AG04449 (cell line): Measurements from ENCODE around the gene HOXC11.

Experiments
- CTCF ChIA-PET: fragments of 350-600 bp; formaldehyde crosslinking; extraction: SDS; loops from one replicate; lab custom pipeline; 2021; ENCODE audit warnings: antibody characterized with exemption; lab: Yijun Ruan, JAX
- POLR2A ChIA-PET: fragments of 400-600, 350-600 bp; formaldehyde crosslinking; extraction: SDS; loops from one replicate; lab custom pipeline; 2020; ENCODE audit warnings: antibody characterized with exemption, inconsistent platforms; lab: Yijun Ruan, JAX
- DNase-seq: peaks from one replicate; pipeline ENCODE4 v3.0.0-alpha.2; 2010; ENCODE audit warnings: low read depth, low spot score
- H3K4me3 ChIP-seq: 2 replicates; pipeline ENCODE4 v1.5.1; 2011; ENCODE audit warnings: low read depth, mild to moderate bottlenecking, control low read depth, low read length
- CTCF ChIP-seq: IDR thresholded peaks from one replicate; pipeline ENCODE4 v1.5.1; 2011; ENCODE audit warnings: mild to moderate bottlenecking, moderate library complexity, low read length, control low read depth, inconsistent platforms; ENCODE audit not compliant: insufficient read depth; ENCODE audit errors: missing control alignments

The HOXC11 gene

GRCh38 chr12:53955776-53956250, 17.1 kb upstream of the HOXC11 start:
- CTCF ChIA-PET, result no interaction called here
- TF ChIP-seq CTCF, result no peak
- POLR2A ChIA-PET, result no interaction called here
- H3K4me3 ChIP-seq, result no peak overlapping the region
- DNase-seq, result no peak

GRCh38 chr12:53956251-53956887, 16.6 kb upstream of the HOXC11 start:
- no peak overlapping the region for H3K4me3 ChIP-seq
- DNase-seq, result no peak
- ChIA-PET POLR2A (no interaction called here), CTCF (no interaction called here)
- TF ChIP-seq CTCF, result no peak

- H3K4me3 ChIP-seq, result no peak overlapping the region
- no peak for DNase-seq
- ChIA-PET POLR2A (no interaction called here), CTCF (no interaction called here)
- TF ChIP-seq CTCF, result no peak
Measured at GRCh38 chr12:53956914-53957536, 15.9 kb upstream of the HOXC11 start.

- CTCF ChIA-PET, result interaction anchor here (1.2 kb wide), 1 partner anchor 250 kb away, joined by 3 read pairs; no protein-coding TSS in a partner anchor
- POLR2A ChIA-PET, result no interaction called here
Measured at GRCh38 chr12:53958128-53958527, 14.8 kb upstream of the HOXC11 start.

GRCh38 chr12:53959314-53959713, 13.6 kb upstream of the HOXC11 start:
- TF ChIP-seq CTCF, result no peak
- ChIA-PET POLR2A (no interaction called here), CTCF (interaction anchor here (0.9 to 1.4 kb wide), 4 partner anchors 17 to 242 kb away, joined by 3 to 4 read pairs (median 4); no protein-coding TSS in a partner anchor)
- no peak for DNase-seq
- H3K4me3 ChIP-seq, result no peak overlapping the region

More at GRCh38 chr12:53958128-53958527, 14.8 kb upstream of the HOXC11 start:
- no peak for DNase-seq
- TF ChIP-seq CTCF, result no peak
- H3K4me3 ChIP-seq, result no peak overlapping the region
